HAP-1 (cell line): ENCODE data around the gene SMYD2.

Experiments used
- DNase-seq, 2 experiments: peaks; one replicate each; pipeline ENCODE4 v3.0.0-alpha.2; 2016 to 2020; ENCODE audit warnings: low spot score in 2 of 2
- H3K27me3 ChIP-seq: fragments of 250-450 bp; sonication (Bioruptor Pico); 2 replicates; pipeline ENCODE4 v1.5.1; 2020; ENCODE audit warnings: low read depth, mild to moderate bottlenecking, moderate library complexity
- H3K36me3 ChIP-seq: fragments of 250-450 bp; sonication (Bioruptor Pico); replicated peaks from 2 replicates; pipeline ENCODE4 v1.5.1; 2020; ENCODE audit warnings: mild to moderate bottlenecking
- H3K4me1 ChIP-seq: fragments of 250-450 bp; sonication (Bioruptor Pico); 2 replicates; pipeline ENCODE4 v1.5.1; 2020; ENCODE audit warnings: mild to moderate bottlenecking
- H3K4me3 ChIP-seq: fragments of 250-450 bp; sonication (Bioruptor Pico); 2 replicates; pipeline ENCODE4 v1.5.1; 2020; ENCODE audit warnings: mild to moderate bottlenecking, moderate library complexity
- H3K9me3 ChIP-seq: fragments of 250-450 bp; sonication (Bioruptor Pico); 2 replicates; pipeline ENCODE4 v1.5.1; 2020; ENCODE audit warnings: mild to moderate bottlenecking, moderate library complexity
- in situ Hi-C: fragments of 300-500 bp; cut with MboI; formaldehyde crosslinking; loops from 3 replicates; pipeline ENCODE4 v1.14.3; 2020; ENCODE audit warnings: low sequenced_read_pairs, inconsistent platforms, mixed read lengths

SMYD2 gene

DNA sequence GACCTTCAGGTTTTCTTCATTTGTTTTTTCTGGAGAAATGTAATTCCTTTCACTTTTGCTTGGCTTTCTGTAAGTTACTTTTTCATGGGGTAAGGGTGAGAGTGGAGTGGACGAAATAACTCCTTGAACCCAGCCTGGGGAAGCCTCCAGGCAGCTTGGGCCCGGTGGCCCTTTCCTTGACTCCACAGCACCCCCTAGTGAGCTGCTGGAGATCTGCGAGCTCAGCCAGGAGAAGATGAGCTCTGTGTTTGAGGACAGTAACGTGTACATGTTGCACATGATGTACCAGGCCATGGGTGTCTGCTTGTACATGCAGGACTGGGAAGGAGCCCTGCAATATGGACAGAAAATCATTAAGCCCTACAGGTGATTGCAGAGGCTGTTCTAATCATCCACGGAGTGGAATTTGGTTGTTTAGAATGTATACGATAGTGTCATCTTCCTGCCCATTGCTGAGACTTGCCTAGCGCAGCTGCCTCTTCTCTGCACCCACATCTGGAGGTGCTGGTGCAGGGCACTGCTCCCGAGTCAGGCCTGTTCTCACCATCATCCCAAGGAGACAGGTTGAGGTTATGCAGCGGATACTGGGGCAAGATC lies 51.0 kb downstream of the SMYD2 start:
- DNase-seq: peak; percentile 40 to 80
- Histone ChIP-seq H3K27me3 (no peaks in the 10 kb centered on the region), H3K4me3 (no peak overlapping the region), H3K4me1 (no peaks in the 10 kb centered on the region), H3K36me3 (peaks cover 4% of the 10 kb centered on the region; the same call in 1 of the 2 replicates), H3K9me3 (no peaks in the 10 kb centered on the region)
- in situ Hi-C loops: loop anchor here (5.0 to 25.0 kb wide), 3 partner anchors 125 to 1205 kb away; no protein-coding TSS in a partner anchor

DNA sequence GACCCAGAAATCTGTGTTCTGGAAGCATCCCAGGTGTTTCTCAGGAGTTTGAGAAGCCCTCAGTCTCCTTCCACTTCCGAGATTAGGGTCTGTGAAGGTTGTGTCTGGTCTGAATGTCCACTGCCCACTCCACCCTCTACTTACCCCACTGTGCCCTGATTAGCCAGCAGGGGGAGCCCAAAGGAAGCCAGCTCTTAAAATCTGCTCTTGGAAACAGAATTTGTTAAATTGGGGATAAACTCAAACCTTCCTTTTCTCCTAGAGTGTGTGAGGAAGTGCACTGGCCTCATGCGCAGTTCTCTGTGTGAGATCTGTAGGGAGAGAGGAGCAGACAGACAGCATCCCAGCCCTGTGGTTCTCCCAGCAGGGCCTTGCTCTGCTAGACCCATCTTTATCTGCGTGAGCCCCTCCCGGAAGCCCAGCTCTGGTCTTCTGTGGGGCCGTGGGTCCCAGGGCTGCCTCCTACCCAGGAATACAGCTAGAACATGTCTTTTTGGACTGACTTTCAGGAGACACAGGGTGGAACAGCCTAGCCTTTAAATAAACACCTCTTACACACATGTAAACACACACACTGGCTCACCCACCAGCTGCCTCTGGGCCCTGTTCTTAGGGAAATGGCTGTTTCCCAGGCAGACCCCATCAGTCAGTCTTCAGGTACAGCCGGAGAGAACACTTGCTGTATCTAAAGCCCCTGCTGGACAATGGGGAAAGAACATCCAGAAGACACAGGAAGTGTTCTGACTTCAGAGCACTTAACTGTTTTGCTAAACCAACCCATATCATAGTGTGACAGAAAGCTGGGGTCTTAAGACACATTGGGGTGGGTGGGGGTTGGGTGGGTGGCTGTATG lies 52.2 kb downstream of the SMYD2 start:
- peak; percentile 38 to 75 for DNase-seq

DNA sequence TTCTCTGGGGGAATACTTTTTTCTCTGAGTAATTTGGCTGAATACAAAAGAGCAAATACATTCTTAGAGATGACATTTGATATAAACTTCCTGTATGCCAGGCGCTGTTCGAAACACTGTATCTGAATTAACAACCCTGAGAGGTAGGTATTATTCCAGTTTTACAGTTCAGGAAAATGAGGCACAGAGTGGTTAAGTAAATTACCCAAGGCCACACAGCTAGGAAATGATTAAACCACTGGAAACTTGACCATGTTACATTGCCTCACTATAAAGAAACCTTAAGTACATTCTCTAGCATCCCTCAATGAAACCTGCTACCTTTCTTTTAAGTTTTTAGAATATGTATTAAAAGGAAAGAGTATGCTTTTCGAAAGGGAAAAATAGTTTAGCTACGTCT lies 54.6 kb downstream of the SMYD2 start:
- in situ Hi-C loops: loop anchor here (10.0 to 25.0 kb wide), 2 partner anchors 249 to 1202 kb away; no protein-coding TSS in a partner anchor

More for the DNA sequence above, 52.2 kb downstream of the SMYD2 start:
- Histone ChIP-seq H3K27me3 (no peaks in the 10 kb centered on the region), H3K4me3 (no peak overlapping the region), H3K36me3 (peaks cover 1% of the 10 kb centered on the region; the same call in 1 of the 2 replicates), H3K9me3 (no peaks in the 10 kb centered on the region), H3K4me1 (peaks cover 8% of the 10 kb centered on the region)
- in situ Hi-C loops: loop anchor here (5.0 to 25.0 kb wide), 3 partner anchors 126 to 1204 kb away; no protein-coding TSS in a partner anchor

DNA sequence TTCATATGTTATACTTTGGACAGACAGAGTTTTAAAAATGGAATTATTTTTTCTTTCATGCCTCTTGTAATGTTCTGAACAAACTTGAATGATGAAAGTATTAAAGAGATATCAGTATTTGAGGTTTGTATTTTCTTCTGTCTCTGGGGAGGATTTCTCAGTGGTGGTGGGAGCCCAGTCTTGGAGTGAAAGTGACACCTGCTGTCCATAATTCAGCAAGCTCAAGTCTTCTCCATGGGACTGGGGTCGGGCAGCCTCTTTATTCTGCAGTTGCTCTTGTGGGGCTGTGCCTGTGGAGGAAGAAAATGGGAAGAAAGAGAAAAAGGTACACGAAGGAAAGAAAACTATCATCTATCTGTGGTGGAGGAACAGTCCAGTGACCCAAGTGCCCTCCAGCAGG lies 56.1 kb downstream of the SMYD2 start:
- Histone ChIP-seq H3K4me1 (peaks cover 9% of the 10 kb centered on the region), H3K36me3 (no peaks in the 10 kb centered on the region), H3K9me3 (no peaks in the 10 kb centered on the region), H3K27me3 (no peaks in the 10 kb centered on the region), H3K4me3 (no peak overlapping the region)
- in situ Hi-C loops: loop anchor here (10.0 to 25.0 kb wide), 2 partner anchors 248 to 1200 kb away; no protein-coding TSS in a partner anchor
- DNase-seq: no peak

More for the DNA sequence above, 54.6 kb downstream of the SMYD2 start:
- Histone ChIP-seq H3K4me1 (peaks cover 9% of the 10 kb centered on the region), H3K36me3 (no peaks in the 10 kb centered on the region), H3K9me3 (no peaks in the 10 kb centered on the region), H3K4me3 (no peak overlapping the region), H3K27me3 (no peaks in the 10 kb centered on the region)
- DNase-seq: no peak

DNA sequence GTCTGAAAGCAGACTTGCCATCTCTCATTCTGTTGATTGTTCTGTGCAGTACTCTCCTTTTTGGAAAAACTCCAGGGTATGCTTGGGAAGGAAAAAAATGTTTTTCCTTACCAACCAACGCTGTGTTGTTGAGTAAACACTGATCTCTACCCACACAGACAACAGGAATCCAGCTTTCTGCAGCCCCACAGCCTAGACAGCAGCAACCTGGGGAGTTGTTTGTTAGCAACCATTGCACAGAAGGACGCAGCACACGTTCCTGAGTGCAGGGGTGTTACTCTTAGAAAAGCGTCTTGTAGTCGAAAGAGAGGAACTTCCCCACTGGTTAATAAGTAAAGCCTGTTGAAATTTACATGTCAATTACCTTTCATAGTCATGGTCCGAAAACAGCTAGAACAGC lies 56.6 kb downstream of the SMYD2 start:
- Histone ChIP-seq H3K9me3 (no peaks in the 10 kb centered on the region), H3K36me3 (no peaks in the 10 kb centered on the region), H3K27me3 (no peaks in the 10 kb centered on the region), H3K4me3 (no peak overlapping the region), H3K4me1 (peaks cover 10% of the 10 kb centered on the region)
- DNase-seq: peak; percentile 25 to 33
- in situ Hi-C loops: loop anchor here (10.0 to 25.0 kb wide), 2 partner anchors 247 to 1200 kb away; no protein-coding TSS in a partner anchor

DNA sequence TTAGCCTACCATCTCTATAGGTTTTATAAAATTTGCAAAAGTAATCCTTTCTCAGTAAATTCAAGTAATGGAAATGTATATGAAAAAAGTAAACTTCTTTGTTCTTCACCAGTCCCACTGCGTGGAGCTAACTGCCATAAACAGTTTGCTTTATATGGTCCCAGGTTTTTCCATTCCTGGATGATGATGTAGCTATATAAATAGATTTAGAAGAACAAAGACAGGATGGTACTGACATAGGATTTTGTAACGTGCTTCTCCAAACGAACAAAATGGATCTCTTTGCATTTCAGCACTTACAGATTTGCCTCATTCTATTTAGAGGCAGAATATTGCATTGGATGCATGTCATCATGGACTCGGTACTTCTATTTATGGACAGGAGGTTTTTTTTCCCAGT lies 57.3 kb downstream of the SMYD2 start:
- DNase-seq: no peak
- in situ Hi-C loops: loop anchor here (10.0 to 25.0 kb wide), 2 partner anchors 247 to 1199 kb away; no protein-coding TSS in a partner anchor
- Histone ChIP-seq H3K4me1 (peaks cover 15% of the 10 kb centered on the region), H3K4me3 (no peak overlapping the region), H3K9me3 (no peaks in the 10 kb centered on the region), H3K36me3 (no peaks in the 10 kb centered on the region), H3K27me3 (no peaks in the 10 kb centered on the region)

DNA sequence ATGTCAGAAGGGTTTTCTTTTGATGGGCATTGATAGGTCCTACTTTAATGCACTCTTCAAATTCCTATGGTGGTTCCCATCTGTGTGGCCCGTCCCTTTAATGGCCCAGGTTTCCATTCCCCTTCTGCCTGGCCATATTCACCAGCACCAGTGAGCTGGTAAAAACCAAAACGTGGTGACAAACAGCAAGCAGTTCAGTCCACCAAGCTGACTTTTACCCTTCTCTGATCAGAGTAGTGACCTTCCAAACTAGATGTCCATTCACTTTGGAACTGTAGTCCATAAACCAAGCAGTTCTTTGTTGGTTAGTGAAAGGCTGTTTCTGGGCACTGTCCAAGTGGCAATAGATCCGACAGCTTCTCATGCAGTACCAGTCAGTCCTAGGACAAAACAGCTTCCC lies 60.5 kb downstream of the SMYD2 start:
- Histone ChIP-seq H3K4me1 (peaks cover 15% of the 10 kb centered on the region), H3K9me3 (no peaks in the 10 kb centered on the region), H3K4me3 (no peak overlapping the region), H3K36me3 (no peaks in the 10 kb centered on the region), H3K27me3 (no peaks in the 10 kb centered on the region)
- in situ Hi-C loops: loop anchor here (25.0 kb wide), 1 partner anchor 1196 kb away; no protein-coding TSS in a partner anchor
- no peak for DNase-seq

DNA sequence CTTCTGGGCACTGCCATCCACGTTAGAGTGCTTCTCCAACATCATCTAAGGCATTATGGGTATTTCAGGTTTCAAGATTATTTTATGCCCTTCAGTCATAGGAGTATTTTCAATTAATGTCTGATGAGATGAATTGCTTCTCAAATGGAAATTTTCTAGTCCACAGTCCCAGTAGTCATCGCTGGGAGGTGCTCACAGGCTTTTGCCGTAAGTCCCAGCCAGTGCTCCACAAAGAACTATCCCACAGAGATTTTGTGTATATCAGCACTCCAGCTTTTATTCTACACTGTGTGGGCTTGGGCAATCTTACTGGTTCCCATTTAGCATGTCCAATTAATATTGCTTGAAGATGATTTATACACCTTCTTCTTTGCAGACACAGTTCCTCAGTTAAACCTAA lies 61.0 kb downstream of the SMYD2 start:
- no peak overlapping the region for H3K4me3 ChIP-seq
- in situ Hi-C loops: loop anchor here (25.0 kb wide), 1 partner anchor 1195 kb away; no protein-coding TSS in a partner anchor
- H3K9me3 ChIP-seq: no peaks in the 10 kb centered on the region
- H3K27me3 ChIP-seq: no peaks in the 10 kb centered on the region
- peaks cover 15% of the 10 kb centered on the region for H3K4me1 ChIP-seq
- peak in 1 of 2 experiments; percentile 39 for DNase-seq
- no peaks in the 10 kb centered on the region for H3K36me3 ChIP-seq

DNA sequence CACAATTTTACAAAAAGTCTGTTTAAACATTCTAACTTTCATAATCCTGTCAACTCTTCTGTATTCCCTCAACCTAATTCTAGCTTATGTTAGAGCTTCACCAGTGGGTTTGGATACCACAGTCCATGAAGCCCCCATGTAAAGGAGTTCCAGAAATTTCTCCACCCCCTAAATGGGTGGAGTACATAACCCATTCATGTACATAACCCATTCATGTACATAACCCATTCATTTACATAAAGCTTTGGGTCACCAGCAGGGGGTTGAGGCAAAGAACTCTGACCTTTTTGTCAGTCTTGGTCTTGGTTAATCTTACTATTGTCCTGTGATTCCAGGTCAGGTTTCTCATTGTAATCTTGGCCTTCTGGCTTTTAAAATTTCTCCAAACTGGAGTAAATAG lies 61.6 kb downstream of the SMYD2 start:
- H3K36me3 ChIP-seq: no peaks in the 10 kb centered on the region
- in situ Hi-C loops: loop anchor here (25.0 kb wide), 1 partner anchor 1195 kb away; no protein-coding TSS in a partner anchor
- no peaks in the 10 kb centered on the region for H3K27me3 ChIP-seq
- peaks cover 13% of the 10 kb centered on the region for H3K4me1 ChIP-seq
- peak; percentile 22 to 28 for DNase-seq
- no peaks in the 10 kb centered on the region for H3K9me3 ChIP-seq
- H3K4me3 ChIP-seq: no peak overlapping the region

DNA sequence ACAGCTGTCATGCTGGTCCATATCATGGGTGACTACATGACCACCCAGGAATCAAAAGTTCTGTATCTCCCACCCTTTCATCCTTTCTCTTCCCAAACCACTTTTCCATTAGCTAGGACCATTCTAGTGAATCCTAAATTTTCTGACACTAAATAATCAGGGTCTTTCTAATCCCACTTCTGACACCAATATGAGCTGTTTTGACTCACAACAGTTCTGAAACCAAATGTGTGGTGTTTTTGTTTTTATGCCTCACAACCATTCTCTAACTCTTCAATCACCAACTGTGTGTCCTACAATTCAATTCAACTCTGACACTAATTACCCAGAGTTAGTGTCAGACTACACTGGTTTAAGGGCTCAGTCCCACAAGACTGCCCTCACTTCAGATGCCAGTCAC lies 63.9 kb downstream of the SMYD2 start:
- Histone ChIP-seq H3K9me3 (no peaks in the 10 kb centered on the region), H3K36me3 (peaks cover 3% of the 10 kb centered on the region; the same call in 1 of the 2 replicates), H3K4me3 (no peak overlapping the region), H3K27me3 (no peaks in the 10 kb centered on the region), H3K4me1 (peaks cover 7% of the 10 kb centered on the region)
- no peak for DNase-seq
- in situ Hi-C loops: loop anchor here (25.0 kb wide), 1 partner anchor 1192 kb away; no protein-coding TSS in a partner anchor

DNA sequence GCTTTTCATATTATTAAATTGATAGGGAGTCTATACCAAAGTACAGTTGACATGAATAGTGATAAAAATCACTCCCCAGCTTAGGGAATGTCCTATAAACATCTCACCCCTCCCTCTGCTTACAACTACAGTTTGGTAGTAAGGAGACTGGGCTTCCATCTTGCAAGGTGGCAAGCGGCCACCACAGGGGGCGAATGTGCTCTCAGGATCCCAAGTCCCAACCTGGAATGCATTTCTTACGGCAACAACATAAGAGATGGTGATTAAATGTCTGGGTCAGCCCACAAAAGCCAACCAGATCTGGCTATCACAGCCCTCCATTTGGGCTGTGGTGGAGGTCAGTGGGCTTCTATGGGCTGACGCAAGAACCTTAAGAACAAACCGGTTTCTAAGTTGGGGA lies 68.0 kb downstream of the SMYD2 start:
- Histone ChIP-seq H3K27me3 (no peaks in the 10 kb centered on the region), H3K4me3 (no peak overlapping the region), H3K4me1 (peaks cover 4% of the 10 kb centered on the region), H3K9me3 (no peaks in the 10 kb centered on the region), H3K36me3 (peaks cover 3% of the 10 kb centered on the region; the same call in 1 of the 2 replicates)
- in situ Hi-C loops: loop anchor here (25.0 kb wide), 1 partner anchor 1188 kb away; no protein-coding TSS in a partner anchor
- DNase-seq: no peak

DNA sequence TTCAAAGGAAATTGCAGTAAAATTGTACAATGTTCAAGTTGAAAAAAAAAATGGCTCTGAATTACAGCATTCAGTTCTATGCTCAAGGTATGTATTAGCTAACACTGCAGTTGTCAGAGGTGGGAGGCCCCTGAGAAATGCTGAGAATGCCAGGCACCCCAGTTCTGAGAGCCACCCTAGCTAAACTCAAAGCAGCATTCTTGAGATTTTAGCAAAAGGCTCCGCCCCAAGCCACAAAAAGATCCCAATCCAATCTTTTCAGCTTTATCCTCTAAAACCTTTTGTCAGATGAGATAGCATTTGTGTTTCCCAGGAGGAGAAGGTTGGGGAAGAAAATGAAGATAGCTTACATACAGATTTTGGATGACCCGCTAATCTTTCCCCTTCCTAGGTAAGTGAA lies 68.8 kb downstream of the SMYD2 start:
- DNase-seq: peak in 1 of 2 experiments; percentile 20
- Histone ChIP-seq H3K36me3 (peaks cover 3% of the 10 kb centered on the region; the same call in 1 of the 2 replicates), H3K27me3 (no peaks in the 10 kb centered on the region), H3K4me3 (no peak overlapping the region), H3K4me1 (peaks cover 8% of the 10 kb centered on the region), H3K9me3 (no peaks in the 10 kb centered on the region)
- in situ Hi-C loops: loop anchor here (25.0 kb wide), 1 partner anchor 1188 kb away; no protein-coding TSS in a partner anchor

DNA sequence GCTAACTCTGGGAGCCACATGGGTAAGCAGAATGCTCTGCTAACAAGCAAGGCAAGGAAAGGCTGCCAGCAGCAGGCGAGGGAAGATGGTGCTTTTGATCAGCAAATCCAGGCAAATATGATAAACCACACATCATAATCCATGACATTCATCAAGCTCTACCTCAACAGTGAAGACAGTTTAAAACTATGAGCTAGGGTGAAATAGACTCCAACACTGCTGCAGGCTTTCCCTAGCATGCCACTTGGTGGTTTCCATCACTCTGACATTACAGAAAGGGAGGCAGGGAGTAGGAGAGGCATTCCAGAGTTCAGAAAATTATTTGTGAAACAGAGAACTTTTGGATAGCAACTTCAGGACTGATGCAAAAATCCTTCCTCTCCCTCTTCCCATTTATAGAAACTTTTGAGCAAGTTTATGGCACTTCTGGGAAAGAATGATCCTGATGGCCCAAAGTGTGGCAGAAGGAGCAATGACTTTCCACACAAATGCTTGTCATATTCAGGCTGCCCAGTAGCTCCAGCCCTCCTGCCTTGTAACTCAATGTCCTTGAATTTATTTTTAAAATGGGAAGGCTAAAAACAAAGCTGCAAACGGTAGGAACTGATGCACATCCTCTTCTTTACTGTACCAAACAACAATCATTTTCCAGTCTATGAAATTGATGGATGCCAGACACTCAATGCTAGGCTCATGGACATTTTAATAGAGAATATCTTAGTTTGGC lies 70.8 kb downstream of the SMYD2 start:
- H3K9me3 ChIP-seq: no peaks in the 10 kb centered on the region
- in situ Hi-C loops: no loop called here
- peaks cover 6% of the 10 kb centered on the region; the same call in 1 of the 2 replicates for H3K36me3 ChIP-seq
- DNase-seq: no peak
- H3K4me1 ChIP-seq: peaks cover 17% of the 10 kb centered on the region
- H3K4me3 ChIP-seq: no peak overlapping the region
- H3K27me3 ChIP-seq: no peaks in the 10 kb centered on the region
